ENCODE data around the gene APBB2.
"Not testable (repeated sequence)": the region's sequence is repeated elsewhere in the genome, so short reads cannot be mapped to it uniquely, and the experiment has no call there.

The APBB2 gene

GRCh38 chr4:41076481-41076880 is 137.9 kb downstream of the APBB2 start:
- no peaks in the 10 kb centered on the region for H3K4me1 Mint-ChIP-seq

GRCh38 chr4:41074215-41074614 is 140.1 kb downstream of the APBB2 start:
- no peaks in the 10 kb centered on the region for H3K4me1 Mint-ChIP-seq
- DNase-seq (no peak), ATAC-seq (no peak)
- no peak overlapping the region for H3K27ac Mint-ChIP-seq
- no peaks in the 10 kb centered on the region for H3K36me3 Mint-ChIP-seq (ENCODE audit: low read depth)
- H3K4me3 Mint-ChIP-seq, result no peak overlapping the region
- peaks cover 3% of the 10 kb centered on the region for H3K27me3 Mint-ChIP-seq
- no peaks in the 10 kb centered on the region for H3K9me3 Mint-ChIP-seq

More at GRCh38 chr4:41076481-41076880, 137.9 kb downstream of the APBB2 start:
- H3K4me3 Mint-ChIP-seq, result no peak overlapping the region
- DNase-seq (no peak), ATAC-seq (no peak)
- peaks cover 5% of the 10 kb centered on the region for H3K27me3 Mint-ChIP-seq
- no peak overlapping the region for H3K27ac Mint-ChIP-seq
- no peaks in the 10 kb centered on the region for H3K9me3 Mint-ChIP-seq
- H3K36me3 Mint-ChIP-seq (ENCODE audit: low read depth), result no peaks in the 10 kb centered on the region

- Mint-ChIP-seq H3K27me3 (no peaks in the 10 kb centered on the region), H3K36me3 (ENCODE audit: low read depth) (no peaks in the 10 kb centered on the region), H3K4me1 (no peaks in the 10 kb centered on the region), H3K4me3 (no peak overlapping the region), H3K27ac (no peak overlapping the region), H3K9me3 (no peaks in the 10 kb centered on the region)
- DNase-seq (no peak), ATAC-seq (no peak)
These were observed 142.1 kb downstream of the APBB2 start for GRCh38 chr4:41072021-41072777.

GRCh38 chr4:41070516-41071281 is 143.6 kb downstream of the APBB2 start:
- DNase-seq (no peak), ATAC-seq (no peak)
- Mint-ChIP-seq H3K27ac (no peak overlapping the region), H3K27me3 (no peaks in the 10 kb centered on the region), H3K36me3 (ENCODE audit: low read depth) (no peaks in the 10 kb centered on the region), H3K4me1 (no peaks in the 10 kb centered on the region), H3K9me3 (no peaks in the 10 kb centered on the region), H3K4me3 (no peak overlapping the region)

- ATAC-seq (no peak), DNase-seq (no peak)
- Mint-ChIP-seq H3K4me3 (no peak overlapping the region), H3K36me3 (ENCODE audit: low read depth) (no peaks in the 10 kb centered on the region), H3K27ac (no peak overlapping the region), H3K4me1 (no peaks in the 10 kb centered on the region), H3K9me3 (no peaks in the 10 kb centered on the region), H3K27me3 (peaks cover 2% of the 10 kb centered on the region)
These were observed 144.5 kb downstream of the APBB2 start for GRCh38 chr4:41069838-41070237.

GRCh38 chr4:41069257-41069656 is 145.1 kb downstream of the APBB2 start:
- H3K4me3 Mint-ChIP-seq, result no peak overlapping the region
- no peaks in the 10 kb centered on the region for H3K36me3 Mint-ChIP-seq (ENCODE audit: low read depth)
- no peaks in the 10 kb centered on the region for H3K9me3 Mint-ChIP-seq

GRCh38 chr4:41067369-41067768 is 147.0 kb downstream of the APBB2 start:
- no peak overlapping the region for H3K4me3 Mint-ChIP-seq
- H3K4me1 Mint-ChIP-seq, result no peaks in the 10 kb centered on the region
- H3K27ac Mint-ChIP-seq, result no peak overlapping the region
- no peaks in the 10 kb centered on the region for H3K9me3 Mint-ChIP-seq
- H3K27me3 Mint-ChIP-seq, result peaks cover 2% of the 10 kb centered on the region
- DNase-seq, result no peak
- no peak for ATAC-seq
- no peaks in the 10 kb centered on the region for H3K36me3 Mint-ChIP-seq (ENCODE audit: low read depth)

More at GRCh38 chr4:41069257-41069656, 145.1 kb downstream of the APBB2 start:
- no peaks in the 10 kb centered on the region for H3K4me1 Mint-ChIP-seq
- H3K27me3 Mint-ChIP-seq, result peaks cover 2% of the 10 kb centered on the region
- H3K27ac Mint-ChIP-seq, result no peak overlapping the region
- DNase-seq (no peak), ATAC-seq (no peak)

- no peak overlapping the region for H3K4me3 Mint-ChIP-seq
- no peak overlapping the region for H3K27ac Mint-ChIP-seq
- no peaks in the 10 kb centered on the region for H3K36me3 Mint-ChIP-seq (ENCODE audit: low read depth)
- no peak for ATAC-seq
- H3K4me1 Mint-ChIP-seq, result no peaks in the 10 kb centered on the region
- DNase-seq, result no peak
- no peaks in the 10 kb centered on the region for H3K9me3 Mint-ChIP-seq
- H3K27me3 Mint-ChIP-seq, result peaks cover 2% of the 10 kb centered on the region
These were observed 148.3 kb downstream of the APBB2 start for GRCh38 chr4:41066049-41066448.

GRCh38 chr4:41065434-41066006 is 148.8 kb downstream of the APBB2 start:
- no peaks in the 10 kb centered on the region for H3K36me3 Mint-ChIP-seq (ENCODE audit: low read depth)
- ATAC-seq (no peak), DNase-seq (no peak)
- no peak overlapping the region for H3K27ac Mint-ChIP-seq
- H3K27me3 Mint-ChIP-seq, result peaks cover 2% of the 10 kb centered on the region
- no peak overlapping the region for H3K4me3 Mint-ChIP-seq
- H3K9me3 Mint-ChIP-seq, result no peaks in the 10 kb centered on the region
- H3K4me1 Mint-ChIP-seq, result no peaks in the 10 kb centered on the region

GRCh38 chr4:41064953-41065352 is 149.4 kb downstream of the APBB2 start:
- H3K4me3 Mint-ChIP-seq, result no peak overlapping the region
- no peaks in the 10 kb centered on the region for H3K4me1 Mint-ChIP-seq
- no peak overlapping the region for H3K27ac Mint-ChIP-seq

GRCh38 chr4:41061482-41062185 is 152.7 kb downstream of the APBB2 start:
- H3K27ac Mint-ChIP-seq, result no peak overlapping the region
- ATAC-seq (no peak), DNase-seq (no peak)

More at GRCh38 chr4:41064953-41065352, 149.4 kb downstream of the APBB2 start:
- Mint-ChIP-seq H3K9me3 (no peaks in the 10 kb centered on the region), H3K27me3 (peaks cover 2% of the 10 kb centered on the region), H3K36me3 (ENCODE audit: low read depth) (no peaks in the 10 kb centered on the region)
- ATAC-seq (no peak), DNase-seq (no peak)

GRCh38 chr4:41060352-41061334 is 153.7 kb downstream of the APBB2 start:
- DNase-seq (no peak), ATAC-seq (no peak)
- H3K4me1 Mint-ChIP-seq, result no peaks in the 10 kb centered on the region
- peaks cover 2% of the 10 kb centered on the region for H3K27me3 Mint-ChIP-seq
- no peak overlapping the region for H3K4me3 Mint-ChIP-seq
- H3K9me3 Mint-ChIP-seq, result peaks cover 4% of the 10 kb centered on the region
- H3K36me3 Mint-ChIP-seq (ENCODE audit: low read depth), result no peaks in the 10 kb centered on the region
- no peak overlapping the region for H3K27ac Mint-ChIP-seq

More at GRCh38 chr4:41061482-41062185, 152.7 kb downstream of the APBB2 start:
- H3K4me1 Mint-ChIP-seq, result no peaks in the 10 kb centered on the region
- no peak overlapping the region for H3K4me3 Mint-ChIP-seq
- peaks cover 4% of the 10 kb centered on the region for H3K9me3 Mint-ChIP-seq
- peaks cover 2% of the 10 kb centered on the region for H3K27me3 Mint-ChIP-seq
- H3K36me3 Mint-ChIP-seq (ENCODE audit: low read depth), result no peaks in the 10 kb centered on the region

GRCh38 chr4:41059411-41059810 is 154.9 kb downstream of the APBB2 start:
- H3K4me1 Mint-ChIP-seq, result not testable (repeated sequence)

More at GRCh38 chr4:41059411-41059810, 154.9 kb downstream of the APBB2 start:
- not testable (repeated sequence) for H3K27ac Mint-ChIP-seq; DNase-seq; H3K27me3 Mint-ChIP-seq; ATAC-seq; H3K36me3 Mint-ChIP-seq (ENCODE audit: low read depth); H3K9me3 Mint-ChIP-seq; H3K4me3 Mint-ChIP-seq

Data from activated naive CD8-positive, alpha-beta T cell treated with anti-CD3 and anti-CD28 coated beads, Interleukin-2, amount 50 U/mL, for 24 hours (primary cell).